CD4-positive, alpha-beta T cell treated with Interleukin-4 for 1 hour (primary cell): ENCODE measurements around the gene PAPPA2.
"Not testable (repeated sequence)": the region's sequence is repeated elsewhere in the genome, so short reads cannot be mapped to it uniquely, and the experiment has no call there.

Experiments
- DNase-seq, 2 donors: peaks; one replicate each; pipeline ENCODE4 v3.0.0-alpha.2; 2020 to 2022

Gene PAPPA2, protein sequence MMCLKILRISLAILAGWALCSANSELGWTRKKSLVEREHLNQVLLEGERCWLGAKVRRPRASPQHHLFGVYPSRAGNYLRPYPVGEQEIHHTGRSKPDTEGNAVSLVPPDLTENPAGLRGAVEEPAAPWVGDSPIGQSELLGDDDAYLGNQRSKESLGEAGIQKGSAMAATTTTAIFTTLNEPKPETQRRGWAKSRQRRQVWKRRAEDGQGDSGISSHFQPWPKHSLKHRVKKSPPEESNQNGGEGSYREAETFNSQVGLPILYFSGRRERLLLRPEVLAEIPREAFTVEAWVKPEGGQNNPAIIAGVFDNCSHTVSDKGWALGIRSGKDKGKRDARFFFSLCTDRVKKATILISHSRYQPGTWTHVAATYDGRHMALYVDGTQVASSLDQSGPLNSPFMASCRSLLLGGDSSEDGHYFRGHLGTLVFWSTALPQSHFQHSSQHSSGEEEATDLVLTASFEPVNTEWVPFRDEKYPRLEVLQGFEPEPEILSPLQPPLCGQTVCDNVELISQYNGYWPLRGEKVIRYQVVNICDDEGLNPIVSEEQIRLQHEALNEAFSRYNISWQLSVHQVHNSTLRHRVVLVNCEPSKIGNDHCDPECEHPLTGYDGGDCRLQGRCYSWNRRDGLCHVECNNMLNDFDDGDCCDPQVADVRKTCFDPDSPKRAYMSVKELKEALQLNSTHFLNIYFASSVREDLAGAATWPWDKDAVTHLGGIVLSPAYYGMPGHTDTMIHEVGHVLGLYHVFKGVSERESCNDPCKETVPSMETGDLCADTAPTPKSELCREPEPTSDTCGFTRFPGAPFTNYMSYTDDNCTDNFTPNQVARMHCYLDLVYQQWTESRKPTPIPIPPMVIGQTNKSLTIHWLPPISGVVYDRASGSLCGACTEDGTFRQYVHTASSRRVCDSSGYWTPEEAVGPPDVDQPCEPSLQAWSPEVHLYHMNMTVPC (N-terminal part only)

DNA sequence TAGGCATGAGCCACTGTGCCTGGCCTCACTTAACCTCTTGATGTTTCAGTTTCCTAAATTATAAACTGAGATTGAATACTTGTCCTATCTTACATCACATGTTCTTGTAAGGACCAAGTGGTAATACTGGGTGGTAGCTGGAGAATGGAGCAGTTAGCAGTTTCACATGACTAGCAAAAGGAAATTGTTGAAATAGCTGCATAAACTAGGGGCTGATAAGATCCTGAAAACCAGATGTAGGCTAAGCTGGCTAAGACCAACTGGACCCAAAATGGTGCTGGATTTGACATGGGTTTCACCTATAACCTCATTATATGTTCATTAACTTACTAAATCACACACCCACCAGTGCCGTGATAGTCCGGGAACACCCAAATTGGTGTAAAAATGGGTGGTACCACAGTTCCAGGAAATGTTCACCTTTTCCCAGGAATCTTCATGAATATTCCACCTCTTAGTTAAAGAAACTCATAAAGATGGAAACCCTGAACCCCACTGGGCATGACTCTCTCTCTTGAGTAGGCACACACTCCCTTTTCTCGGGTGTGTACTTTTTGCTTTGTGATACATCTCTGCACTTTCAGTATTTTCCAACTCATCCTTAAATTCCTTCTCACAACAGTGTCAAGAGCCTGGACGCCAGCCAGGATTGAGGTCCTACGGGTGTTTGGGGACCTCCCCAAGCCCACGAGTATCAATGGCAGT lies at the start of gene PAPPA2:
Gene PAPPA2, plus strand, starts transcription at position 502 of the 705 bp plus-strand sequence. CDS start 93,148 bp downstream, outside the sequence.
- no peak for DNase-seq

DNA sequence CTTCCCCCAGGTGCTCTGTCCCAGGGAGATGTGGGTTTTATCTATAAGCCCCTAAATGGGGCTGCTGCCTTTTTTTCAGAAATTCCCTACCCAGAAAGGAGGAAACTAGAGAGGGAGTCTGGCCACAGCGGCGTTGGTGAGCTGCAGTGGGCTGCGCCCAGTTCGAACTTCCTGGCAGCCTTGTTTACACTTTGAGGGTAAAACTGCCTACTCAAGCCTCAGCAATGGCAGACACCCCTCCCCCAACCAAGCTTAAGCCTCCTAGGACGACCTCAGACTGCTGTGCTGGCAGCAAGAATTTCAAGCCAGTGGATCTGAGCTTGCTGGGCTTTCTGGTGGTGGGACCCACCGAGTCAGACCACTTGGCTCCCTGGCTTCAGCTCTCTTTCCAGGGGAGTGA lies 46.2 kb upstream of the PAPPA2 start:
- DNase-seq, result no peak

DNA sequence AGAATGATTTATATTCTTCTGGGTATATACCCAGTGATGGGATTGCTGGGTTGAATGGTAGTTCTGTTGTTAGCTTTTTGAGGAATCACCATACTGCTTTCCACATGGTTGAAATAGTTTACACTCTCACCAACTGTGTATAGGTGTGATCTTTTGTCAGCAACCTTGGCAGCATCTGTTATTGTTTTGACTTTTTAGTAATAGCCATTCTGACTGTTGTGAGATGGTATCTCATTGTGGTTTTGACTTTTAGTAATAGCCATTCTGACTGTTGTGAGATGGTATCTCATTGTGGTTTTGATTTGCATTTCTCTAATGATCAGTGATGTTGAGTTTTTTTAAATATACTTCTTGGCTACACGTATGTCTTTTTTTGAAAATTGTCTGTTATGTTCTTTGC lies 43.4 kb upstream of the PAPPA2 start:
- not testable (repeated sequence) for DNase-seq

DNA sequence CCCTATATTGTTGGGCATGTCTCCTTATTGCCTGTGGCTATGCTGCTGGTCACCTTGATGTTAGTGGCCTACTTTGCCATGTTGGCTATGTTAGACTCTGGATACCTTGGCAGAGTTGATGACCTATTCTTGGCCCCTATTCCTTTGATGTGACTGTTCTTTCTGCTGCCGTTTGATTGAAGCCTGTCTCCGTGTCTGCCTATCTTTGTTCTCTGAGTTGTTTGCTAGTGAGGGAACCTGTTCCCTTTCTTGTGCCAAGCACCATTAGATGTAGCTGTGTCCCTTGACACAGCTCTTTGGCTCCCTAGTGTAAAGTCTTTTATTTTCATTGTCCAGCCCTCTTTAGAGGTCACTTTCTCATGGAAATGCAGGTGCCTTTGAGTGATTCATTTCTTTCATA lies 28.7 kb upstream of the PAPPA2 start:
- no peak for DNase-seq

DNA sequence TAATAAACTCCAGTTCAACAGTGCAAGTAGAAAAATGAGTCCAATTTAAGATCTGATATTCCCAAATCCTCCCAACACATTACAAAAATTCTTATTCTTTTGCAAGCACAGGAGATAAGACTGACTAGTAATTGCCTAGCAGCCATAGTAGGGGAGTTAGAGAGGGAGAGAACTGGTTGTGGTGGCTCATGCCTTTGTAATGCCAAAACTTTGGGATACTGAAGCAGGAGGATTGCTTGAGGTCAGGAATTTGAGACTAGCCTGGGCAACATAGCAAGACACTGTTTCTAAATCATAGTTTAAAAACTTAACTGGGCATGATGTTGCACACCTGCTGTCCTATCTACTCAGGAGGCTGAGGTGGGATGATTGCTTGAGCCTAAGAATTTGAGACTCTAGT lies 26.7 kb upstream of the PAPPA2 start:
- no peak for DNase-seq

DNA sequence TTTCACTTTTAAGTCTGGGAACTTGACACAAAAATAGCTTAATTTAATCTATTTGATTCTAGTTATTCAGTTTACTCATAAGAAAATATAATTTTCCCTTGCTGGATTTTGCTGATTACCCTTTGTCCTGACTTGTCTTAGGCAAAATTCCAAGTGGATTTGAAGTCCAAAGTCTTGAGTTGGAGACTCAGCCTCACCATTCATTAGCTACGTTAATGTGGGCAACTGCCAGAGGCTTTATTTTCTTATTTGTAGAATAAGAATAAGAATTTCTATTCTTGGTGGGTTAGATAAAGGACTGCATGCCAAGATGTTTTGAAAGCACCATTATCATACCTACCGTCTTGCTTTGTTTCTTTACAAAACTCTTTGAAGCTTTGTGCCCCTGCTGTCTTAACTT lies 22.8 kb upstream of the PAPPA2 start:
- DNase-seq, result no peak

DNA sequence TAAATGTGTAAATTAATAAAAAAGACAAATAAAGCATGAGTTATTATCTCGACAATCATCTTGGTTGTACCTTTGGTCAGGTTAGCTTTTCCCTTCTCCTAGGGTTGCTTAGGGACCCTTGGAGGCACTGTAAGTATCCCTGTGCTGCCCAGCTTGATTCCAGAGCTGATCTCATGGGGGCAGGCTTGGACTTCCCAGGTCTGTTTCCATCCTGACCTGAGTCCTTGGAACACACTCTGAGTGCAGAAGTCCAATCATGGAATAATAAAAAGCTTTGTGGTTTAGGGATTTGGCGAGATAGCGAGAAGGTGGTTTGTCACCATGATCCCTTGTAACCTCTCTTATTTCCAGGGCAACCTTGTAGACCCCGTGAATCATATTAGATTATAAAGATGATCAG lies 18.7 kb upstream of the PAPPA2 start:
- DNase-seq, result no peak

DNA sequence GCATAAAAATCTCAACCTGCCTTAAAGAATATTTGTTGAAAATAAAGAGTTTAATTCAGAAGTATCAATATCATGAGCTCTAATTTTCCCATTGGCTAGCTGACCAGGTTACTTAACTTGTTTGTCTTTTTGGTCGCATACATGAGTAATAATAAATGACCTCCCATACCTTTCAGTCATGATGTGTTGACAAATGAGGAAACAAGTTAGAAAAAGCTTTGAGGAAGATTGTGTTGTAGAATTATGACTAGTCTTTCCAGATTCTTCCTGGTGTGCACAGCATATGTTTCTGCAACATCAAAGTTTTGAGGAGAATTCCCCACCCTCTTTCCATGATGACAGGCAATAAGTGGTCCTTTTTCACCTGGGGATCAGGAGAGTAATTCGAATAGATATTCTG lies 17.6 kb upstream of the PAPPA2 start:
- no peak for DNase-seq

DNA sequence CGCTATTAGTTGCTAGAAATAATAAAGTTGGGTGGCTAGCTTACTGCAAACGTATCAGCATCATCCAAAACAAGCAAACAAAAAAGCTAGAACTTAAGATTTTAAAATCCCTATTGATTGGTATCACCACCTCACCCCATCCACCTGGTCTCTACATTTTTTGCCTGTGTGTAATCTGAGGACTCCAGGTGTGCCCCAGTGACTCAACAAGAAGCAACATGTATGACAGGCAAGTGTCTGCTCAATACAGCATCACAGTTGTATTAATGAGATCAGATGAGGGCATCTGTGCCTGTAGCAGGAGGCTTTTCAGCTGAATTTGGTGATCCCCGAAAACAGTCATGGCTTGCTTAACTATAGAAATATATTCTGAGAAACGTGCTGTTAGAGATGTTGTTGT lies 14.6 kb upstream of the PAPPA2 start:
- DNase-seq, result no peak

DNA sequence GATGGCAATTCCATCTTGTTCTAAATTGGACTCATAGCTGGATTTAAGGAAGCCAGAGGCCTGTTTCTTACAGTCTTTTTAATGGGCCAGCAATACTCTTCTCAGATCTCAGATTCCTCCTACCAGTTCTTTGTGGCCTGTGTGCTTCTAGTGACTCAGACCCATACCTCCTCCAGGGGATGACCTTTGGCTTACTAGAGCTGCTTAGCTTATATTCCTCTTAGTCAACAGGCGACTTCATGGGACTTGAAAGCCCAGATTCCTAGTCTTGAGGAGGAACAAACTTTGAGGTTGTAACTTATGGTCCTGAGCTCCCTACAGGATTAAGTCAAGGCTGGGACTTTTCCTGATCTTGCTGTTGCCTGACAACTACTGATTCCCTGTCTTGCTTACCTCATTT lies 12.4 kb upstream of the PAPPA2 start:
- DNase-seq, result no peak

DNA sequence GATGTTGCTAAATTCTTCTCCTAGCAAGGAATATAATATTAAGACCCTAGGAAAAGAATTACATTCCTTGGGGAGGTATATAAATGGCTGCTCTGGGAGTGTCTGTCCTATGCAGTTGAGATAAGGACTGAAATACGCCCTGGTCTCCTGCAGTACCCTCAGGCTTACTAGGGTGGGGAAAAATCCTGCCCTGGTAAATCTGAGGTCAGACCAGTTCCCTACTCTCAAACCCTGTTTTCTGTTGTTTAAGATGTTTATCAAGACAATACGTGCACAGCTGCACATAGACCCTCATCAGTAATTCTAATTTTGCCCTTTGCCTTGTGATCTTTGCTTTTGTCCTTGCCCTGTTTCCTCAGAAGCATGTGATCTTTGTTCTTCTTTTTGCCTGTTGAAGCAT lies 11.2 kb upstream of the PAPPA2 start:
- not testable (repeated sequence) for DNase-seq

DNA sequence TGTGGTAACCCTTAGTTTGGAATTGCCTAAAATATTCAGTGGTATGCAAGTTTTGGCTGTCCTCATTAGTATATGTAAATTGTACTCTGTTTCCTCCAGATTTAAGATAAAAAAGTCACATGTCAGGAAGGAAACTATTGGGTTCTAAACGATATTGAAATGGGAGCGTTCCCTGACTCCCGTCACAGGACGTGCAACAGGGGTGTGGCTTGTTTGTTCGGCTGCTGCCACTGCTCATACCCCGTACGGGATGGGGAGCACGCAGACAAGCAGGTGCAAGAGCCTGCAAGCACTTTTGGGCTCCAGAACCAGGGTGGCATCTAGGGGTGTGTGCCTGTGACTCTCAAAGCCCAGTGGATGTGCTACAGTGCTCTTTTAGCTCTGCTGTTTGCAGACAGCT lies 6.2 kb upstream of the PAPPA2 start:
- DNase-seq, result no peak

DNA sequence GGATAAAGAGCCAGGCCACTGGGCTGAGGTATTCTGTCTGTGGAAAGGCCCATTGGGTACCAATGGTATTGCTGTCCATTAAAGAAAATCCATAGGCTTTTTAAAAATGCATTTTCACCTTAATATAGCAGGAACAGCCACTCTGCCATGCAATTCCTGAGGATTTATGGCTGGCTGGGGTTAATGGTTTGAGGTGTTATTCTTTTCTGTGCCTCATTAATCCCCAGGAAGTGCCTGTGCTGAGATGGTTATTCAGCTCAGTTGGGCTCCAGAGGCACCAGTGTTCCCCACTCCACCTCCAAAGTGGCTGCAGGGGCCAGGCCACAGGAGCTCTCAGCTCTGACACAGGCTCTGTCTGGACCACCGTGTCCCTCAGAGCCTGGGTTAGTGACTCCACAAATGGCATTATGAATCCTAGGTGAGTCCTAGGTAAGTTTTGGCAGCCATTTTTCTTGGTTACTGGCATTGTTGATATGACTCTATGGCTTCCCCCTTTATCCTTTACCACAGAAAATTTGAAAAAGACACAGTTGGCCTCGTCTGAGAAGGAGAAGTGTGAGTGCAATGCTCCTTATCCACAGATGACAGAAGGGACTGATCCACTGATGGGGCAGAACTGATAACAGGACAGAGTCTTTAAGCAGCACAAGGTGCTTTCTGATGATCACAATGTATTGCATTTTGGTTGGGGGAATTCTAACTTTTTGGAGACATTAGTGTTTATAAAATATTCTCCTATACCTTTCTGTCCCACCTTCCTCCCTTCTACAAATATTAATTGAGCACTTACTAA lies 2.2 kb upstream of the PAPPA2 start:
- DNase-seq, result no peak

DNA sequence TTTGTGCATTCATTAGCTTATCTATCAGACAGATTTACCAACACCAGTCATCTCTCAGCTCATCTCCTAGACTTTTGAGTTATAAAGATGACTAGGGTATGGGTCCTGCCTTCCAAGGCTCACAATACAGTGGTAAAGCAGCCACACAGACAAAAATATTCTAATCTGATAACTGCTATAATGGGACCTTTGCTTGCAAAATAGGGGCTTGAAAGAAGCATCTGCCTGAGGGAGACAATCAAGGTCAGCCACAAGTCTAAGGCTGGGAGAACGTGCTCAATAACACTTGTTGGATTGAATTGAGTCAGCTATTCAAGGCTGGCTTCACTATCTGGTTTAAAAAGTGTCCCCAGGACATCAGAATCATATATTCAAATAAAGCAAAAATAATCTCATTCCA lies 1.4 kb upstream of the PAPPA2 start:
- DNase-seq, result no peak

DNA sequence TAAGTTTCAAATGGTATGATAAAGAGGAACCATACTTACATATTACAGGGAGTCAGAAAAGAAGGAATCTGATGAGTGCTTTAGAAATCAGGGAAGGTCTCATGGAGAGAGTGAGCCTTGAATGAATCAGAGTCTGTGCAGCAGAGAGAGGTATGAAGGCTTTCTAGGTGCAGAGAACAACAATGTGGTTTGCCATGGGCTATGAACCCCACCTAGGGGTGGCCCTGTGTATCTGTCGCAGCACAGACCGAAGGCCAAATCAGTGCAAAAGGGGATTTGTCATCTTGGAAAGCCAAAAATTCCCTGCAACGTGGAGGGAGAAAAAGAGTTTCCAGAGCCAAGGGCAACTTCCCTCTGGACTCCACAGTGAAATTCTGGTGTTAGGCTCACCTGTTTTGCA lies 3.5 kb downstream of the PAPPA2 start:
- DNase-seq, result no peak

DNA sequence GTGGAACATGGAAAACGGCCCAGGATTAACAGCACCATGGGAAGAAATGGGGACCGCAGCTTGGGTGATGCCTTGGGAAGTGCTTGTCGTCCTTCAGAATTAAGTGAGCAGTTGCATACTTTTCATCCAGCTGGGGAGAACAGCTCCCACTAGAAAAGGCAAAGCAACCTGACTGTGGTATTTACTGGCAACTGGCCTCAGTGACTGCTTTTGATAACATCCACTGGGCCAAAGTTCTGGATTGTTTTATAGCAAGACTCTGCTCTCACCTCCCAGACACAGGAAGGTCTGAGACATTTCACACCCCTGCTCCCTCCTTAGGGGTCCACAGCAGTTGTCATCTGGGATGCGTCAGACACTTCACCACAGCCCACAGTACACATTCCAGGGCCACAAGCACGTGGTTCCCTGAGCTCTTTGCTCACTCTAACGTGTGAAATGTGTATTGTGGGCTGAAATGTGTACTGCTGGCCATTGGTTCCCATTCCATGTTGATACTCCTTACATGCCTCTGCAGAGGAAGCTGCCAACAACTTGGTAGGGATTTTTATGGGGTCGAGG lies 6.6 kb downstream of the PAPPA2 start:
- no peak for DNase-seq

DNA sequence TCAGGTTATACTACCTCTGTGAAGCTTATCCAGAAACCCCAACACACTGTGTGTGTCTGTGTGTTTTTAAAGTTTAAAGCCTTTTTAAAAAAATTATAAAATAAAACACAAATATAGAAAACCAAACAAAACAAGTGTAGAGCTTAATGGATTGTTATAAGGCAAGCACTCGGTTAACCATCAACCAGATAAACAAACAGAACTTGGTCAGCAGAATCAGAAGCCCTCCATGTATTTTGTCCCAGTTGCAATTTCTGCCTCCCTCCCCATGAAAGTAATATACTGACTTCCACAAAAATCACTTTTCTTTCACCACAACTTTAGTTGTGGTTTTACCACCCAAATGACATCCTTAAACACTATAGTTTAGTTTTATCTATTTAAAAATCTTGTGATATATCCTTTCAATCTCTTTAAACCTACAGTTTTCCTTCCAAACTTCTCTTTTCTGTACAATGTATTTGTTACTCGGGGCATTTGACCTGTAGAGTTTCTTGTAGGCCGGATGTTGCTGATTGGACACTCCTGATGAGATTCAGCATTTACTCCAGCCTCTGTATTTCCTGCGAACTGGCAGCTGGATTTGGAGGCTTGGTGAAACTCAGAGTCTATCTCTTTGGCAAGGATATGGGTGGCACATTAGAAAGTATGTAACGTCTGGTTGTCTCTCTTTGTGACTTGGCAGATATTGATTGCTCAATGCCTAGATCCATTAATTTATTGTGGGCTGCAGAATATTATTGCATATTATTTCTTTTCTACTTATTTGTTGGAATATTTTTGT lies 8.6 kb downstream of the PAPPA2 start:
- no peak for DNase-seq

DNA sequence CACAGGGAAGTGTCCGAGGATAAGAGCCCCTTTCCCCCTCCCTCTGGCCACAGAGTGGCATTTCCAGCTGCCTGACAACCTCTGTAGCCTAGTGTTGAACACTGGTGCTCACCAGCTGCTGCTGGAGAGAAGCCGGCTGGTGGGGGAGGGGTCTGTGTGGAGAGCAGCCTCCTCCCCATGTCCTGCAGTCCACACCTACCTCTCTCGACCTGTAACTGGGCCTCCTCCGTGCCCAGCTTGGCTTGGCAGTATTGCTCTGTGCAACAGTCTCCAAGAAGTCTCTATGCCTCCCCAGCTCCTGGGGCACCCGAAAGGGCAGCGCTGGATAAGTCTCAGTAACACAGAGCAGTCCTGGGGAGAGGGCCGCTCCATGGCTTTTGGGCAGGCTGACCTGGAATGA lies 17.0 kb downstream of the PAPPA2 start:
- DNase-seq, result no peak

DNA sequence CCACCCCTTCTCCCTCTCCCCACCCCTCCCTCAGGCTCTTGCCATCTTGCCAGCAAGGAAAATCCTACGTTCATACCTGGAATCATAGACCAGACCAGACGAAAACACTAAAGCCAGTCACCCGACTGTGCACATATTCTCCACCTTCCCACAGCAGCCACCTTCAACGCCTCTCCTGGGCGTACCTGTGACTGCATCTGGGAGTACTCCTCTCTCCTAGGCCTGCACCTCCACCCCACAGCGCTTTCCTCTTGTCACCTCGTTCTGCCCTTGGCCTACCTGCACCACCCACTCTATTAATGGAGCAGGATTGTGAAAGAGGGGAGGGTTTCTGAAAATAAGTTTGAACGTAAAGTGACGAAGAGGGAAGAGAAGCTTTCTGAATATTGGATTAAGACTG lies 17.8 kb downstream of the PAPPA2 start:
- DNase-seq, result no peak

DNA sequence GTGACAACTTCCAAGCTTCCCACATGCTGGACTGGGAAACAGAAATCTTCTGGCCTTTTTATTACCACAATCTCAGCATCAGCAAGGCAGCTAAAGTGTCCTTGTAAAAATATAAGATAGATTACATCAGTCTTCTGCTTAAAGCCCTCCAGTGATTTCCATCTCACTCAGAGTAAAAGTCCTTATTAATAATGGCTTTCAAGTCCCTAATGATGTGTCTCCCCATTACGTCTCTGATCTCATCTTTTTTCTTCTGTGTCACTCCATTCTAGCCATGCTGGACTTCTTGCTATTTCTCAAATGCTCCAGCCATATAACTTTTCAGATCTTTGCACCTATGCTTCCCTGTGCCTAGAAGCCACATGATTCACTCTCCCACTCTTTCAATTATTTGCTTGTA lies 22.1 kb downstream of the PAPPA2 start:
- no peak for DNase-seq

DNA sequence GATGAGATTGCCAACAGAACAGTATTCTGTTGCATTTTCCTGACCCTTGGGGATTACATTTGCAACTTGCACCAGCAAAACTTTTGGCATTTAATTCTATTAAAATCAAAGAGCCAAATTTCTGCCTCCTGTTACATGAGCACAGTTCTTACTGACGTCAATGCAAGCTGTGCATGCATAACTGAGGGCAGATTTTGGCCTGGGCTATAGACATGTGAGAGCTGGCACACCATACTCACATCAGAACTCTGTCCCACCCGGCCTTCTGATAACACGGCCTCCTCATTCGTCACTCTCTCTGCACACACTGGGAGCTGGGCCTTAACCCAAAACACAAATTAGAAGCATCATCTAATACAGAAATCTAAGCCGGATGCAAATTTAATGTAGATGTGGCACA lies 31.5 kb downstream of the PAPPA2 start:
- DNase-seq, result no peak
